ENCODE results near the gene PRIMA1.
"Not testable (repeated sequence)": the region's sequence is repeated elsewhere in the genome, so short reads cannot be mapped to it uniquely, and the experiment has no call there.

Gene PRIMA1

GRCh38 chr14:93788293-93788542 is at the start of gene PRIMA1:
TSS of gene PRIMA1 (minus strand) at chr14:93788485. CDS start at chr14:93787718, 767 bp downstream.
- no peak for DNase-seq

GRCh38 chr14:93834699-93835371 is 46.5 kb upstream of the PRIMA1 start:
- DNase-seq = no peak

- no peak for DNase-seq
These were observed 44.4 kb upstream of the PRIMA1 start for GRCh38 chr14:93832665-93833064.

GRCh38 chr14:93832081-93832480 is 43.8 kb upstream of the PRIMA1 start:
- peak; percentile 93 for DNase-seq

- no peak for DNase-seq
These were observed 42.6 kb upstream of the PRIMA1 start for GRCh38 chr14:93830753-93831461.

- no peak for DNase-seq
These were observed 41.7 kb upstream of the PRIMA1 start for GRCh38 chr14:93829839-93830481.

- DNase-seq = no peak
These were observed 36.9 kb upstream of the PRIMA1 start for GRCh38 chr14:93825235-93825553.

GRCh38 chr14:93824518-93825234 is 36.4 kb upstream of the PRIMA1 start:
- no peak for DNase-seq

GRCh38 chr14:93824076-93824475 is 35.8 kb upstream of the PRIMA1 start:
- DNase-seq = no peak

GRCh38 chr14:93821051-93821450 is 32.8 kb upstream of the PRIMA1 start:
- DNase-seq = no peak

GRCh38 chr14:93818857-93819256 is 30.6 kb upstream of the PRIMA1 start:
- DNase-seq = no peak

- DNase-seq = no peak
These were observed 23.4 kb upstream of the PRIMA1 start for GRCh38 chr14:93811676-93812075.

GRCh38 chr14:93811020-93811419 is 22.7 kb upstream of the PRIMA1 start:
- DNase-seq = no peak

- not testable (repeated sequence) for DNase-seq
These were observed 21.5 kb upstream of the PRIMA1 start for GRCh38 chr14:93809491-93810420.

GRCh38 chr14:93804654-93805053 is 16.4 kb upstream of the PRIMA1 start:
- no peak for DNase-seq

- DNase-seq = no peak
These were observed 15.4 kb upstream of the PRIMA1 start for GRCh38 chr14:93803408-93804318.

- DNase-seq = no peak
These were observed 12.0 kb upstream of the PRIMA1 start for GRCh38 chr14:93799989-93800921.

- no peak for DNase-seq
These were observed 11.3 kb upstream of the PRIMA1 start for GRCh38 chr14:93799617-93799988.

GRCh38 chr14:93797536-93797935 is 9.3 kb upstream of the PRIMA1 start:
- no peak for DNase-seq

GRCh38 chr14:93797071-93797470 is 8.8 kb upstream of the PRIMA1 start:
- DNase-seq = no peak

- DNase-seq = no peak
These were observed 6.5 kb upstream of the PRIMA1 start for GRCh38 chr14:93794756-93795155.
